ENCODE measurements around the gene ADAMTS2. TPM values are rescaled to one million over a fixed set of nuclear protein-coding genes. Genes with fewer than 3 reads are reported as not detected.

ADAMTS2 gene
- total and polyA plus RNA-seq, 2 of the 8 experiments (the other 6 are each of a cell fraction or from before 2014, with no cell fraction given): 6.6 to 7.3 TPM

DNA sequence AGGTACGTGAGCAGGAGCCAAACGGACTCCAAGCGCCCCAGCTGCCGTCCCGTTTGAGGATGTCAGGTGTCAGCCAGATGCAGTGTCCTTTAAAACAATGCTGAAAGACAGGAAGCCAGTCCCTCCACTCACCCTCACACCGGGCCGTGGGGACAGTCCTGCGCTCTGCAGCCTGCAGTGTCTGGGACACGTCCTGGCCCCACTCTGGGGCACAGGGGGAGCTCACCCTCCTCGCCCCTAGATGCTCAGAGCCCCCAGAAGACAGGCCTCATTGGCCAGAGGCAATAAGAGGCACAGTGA, 205.4 kb downstream of the ADAMTS2 start:
- H3K14ac ChIP-seq (ENCODE audit: insufficient read length): no peak overlapping the region
- CTCF ChIA-PET (ENCODE audit: partially characterized antibody): interaction anchor here (0.6 to 1.3 kb wide), 2 partner anchors 241 to 278 kb away, joined by 3 read pairs; no protein-coding TSS in a partner anchor
- peaks cover 0 to 3% (median 0%) of the 10 kb centered on the region in 4 experiments; a peak in 2 of 7 replicates for H3K4me1 ChIP-seq (replicated peaks in 1 of 4; ENCODE audit: control insufficient read depth in 3 of 4, insufficient read depth in 4 of 4, low read length in 3 of 4)
- H4K20me1 ChIP-seq (replicated peaks in 1 of 2; ENCODE audit: control insufficient read depth in 1 of 2, insufficient read depth in 2 of 2, low read length in 2 of 2): no peaks in the 10 kb centered on the region
- DNase-seq (ENCODE audit: low read depth in 1 of 2, low spot score in 2 of 2) (no peak), FAIRE-seq (no peak)
- TF ChIP-seq SIX5 (IDR thresholded peaks at IDR 0.05; ENCODE audit: low read depth, low read length): no peak
- H2BK20ac ChIP-seq (ENCODE audit: low read length): no peak overlapping the region
- no peak overlapping the region for H3K27ac ChIP-seq (ENCODE audit: low read depth, low read length)
- no peak overlapping the region for H3K4me3 ChIP-seq (ENCODE audit: extremely low read depth in 1 of 4, insufficient read depth in 2 of 4, low read depth in 3 of 4, low read length in 4 of 4)
- no peaks in the 10 kb centered on the region for H3K79me1 ChIP-seq (ENCODE audit: low read depth, low read length)
- no peaks in the 10 kb centered on the region for H3K79me2 ChIP-seq (ENCODE audit: control insufficient read depth in 1 of 2, insufficient read depth in 2 of 2, low read length in 2 of 2)
- no peak overlapping the region for H3K23ac ChIP-seq (ENCODE audit: insufficient read length)
- no peak overlapping the region for H3K4me2 ChIP-seq (ENCODE audit: insufficient read depth in 1 of 2, low read depth in 2 of 2, low read length in 2 of 2)
- no peak overlapping the region for H4K5ac ChIP-seq (ENCODE audit: insufficient read length, low read depth, low read length)
- no peak overlapping the region; the same call in 1 of the 2 replicates for H2BK5ac ChIP-seq (ENCODE audit: low read depth, low read length)
- no peak overlapping the region for H2AFZ ChIP-seq (ENCODE audit: low read length)
- POLR2A ChIA-PET (ENCODE audit: partially characterized antibody): no interaction called here
- H3K36me3 ChIP-seq (ENCODE audit: control insufficient read depth in 2 of 4, insufficient read depth in 4 of 4, low read length in 3 of 4): no peaks in the 10 kb centered on the region
- no peak overlapping the region for H3K9ac ChIP-seq (replicated peaks in 1 of 4; ENCODE audit: extremely low read depth in 1 of 4, low read depth in 3 of 4, low read length in 3 of 4)
- no peaks in the 10 kb centered on the region for H3K27me3 ChIP-seq (replicated peaks in 1 of 4; ENCODE audit: control insufficient read depth in 3 of 4, extremely low read depth in 1 of 4, insufficient read depth in 3 of 4, low read length in 3 of 4)
- WGBS, 2 experiments (ENCODE audit: extremely low coverage in 1 of 2, insufficient coverage in 1 of 2, insufficient read length in 1 of 2, insufficient replicate concordance in 2 of 2, low coverage in 1 of 2, low lambda C conversion rate in 2 of 2, missing lambda C conversion rate in 1 of 2): 97% methylated on average over 5 of the region's 10 CpGs; no CpG with 5 or more reads in 1 of the 2 experiments
- no peak overlapping the region for H2BK12ac ChIP-seq (ENCODE audit: low read depth, low read length)
- no peak overlapping the region for H3K4ac ChIP-seq (replicated peaks; ENCODE audit: insufficient read length, low read depth, low read length)
- no peak overlapping the region for H2BK120ac ChIP-seq (replicated peaks; ENCODE audit: low read depth, low read length)
- H2BK15ac ChIP-seq (ENCODE audit: low read length): no peak overlapping the region
- no peak overlapping the region for H2AK5ac ChIP-seq (ENCODE audit: low read depth, low read length)
- H4K91ac ChIP-seq (replicated peaks; ENCODE audit: insufficient read length, low read length): no peak overlapping the region
- H4K8ac ChIP-seq (ENCODE audit: extremely low read depth, insufficient read depth, low read length): peak overlapping the region; percentile 38; the same call in 1 of the 2 replicates
- H3K18ac ChIP-seq (ENCODE audit: extremely low read depth, low read length): no peak overlapping the region
- no peak overlapping the region for H3K56ac ChIP-seq (replicated peaks; ENCODE audit: insufficient read length, low read depth, low read length)
- H3K9me3 ChIP-seq (ENCODE audit: insufficient read depth in 2 of 2, low read depth in 1 of 2, low read length in 1 of 2): no peaks in the 10 kb centered on the region
- no peaks in the 10 kb centered on the region for H3K23me2 ChIP-seq (ENCODE audit: low read depth, low read length)
